D341Med (cell line): ENCODE results near the gene CDA.
A peak's percentile ranks its signal among the peaks of the same experiment; 100 is the strongest.

Source experiments
- DNase-seq: peaks from one replicate; pipeline ENCODE4 v3.0.0; 2012; ENCODE audit warnings: low spot score

Gene CDA

GRCh38 chr1:20615946-20616846 lies 27.3 kb downstream of the CDA start:
- no peak for DNase-seq

- DNase-seq: no peak
These were observed 28.1 kb downstream of the CDA start for GRCh38 chr1:20616847-20617487.

- DNase-seq: no peak
These were observed 29.7 kb downstream of the CDA start for GRCh38 chr1:20618550-20618949.

- DNase-seq: no peak
These were observed 31.1 kb downstream of the CDA start for GRCh38 chr1:20619999-20620398.

- no peak for DNase-seq
These were observed 32.1 kb downstream of the CDA start for GRCh38 chr1:20621012-20621411.

GRCh38 chr1:20624709-20625108 lies 35.8 kb downstream of the CDA start:
- DNase-seq: no peak

GRCh38 chr1:20625176-20626097 lies 36.5 kb downstream of the CDA start:
- no peak for DNase-seq

- DNase-seq: no peak
These were observed 37.2 kb downstream of the CDA start for GRCh38 chr1:20626098-20626427.

GRCh38 chr1:20626524-20626923 lies 37.6 kb downstream of the CDA start:
- DNase-seq: no peak

- DNase-seq: no peak
These were observed 41.8 kb downstream of the CDA start for GRCh38 chr1:20630729-20631128.

- no peak for DNase-seq
These were observed 43.5 kb downstream of the CDA start for GRCh38 chr1:20632386-20632785.

- peak; percentile 93 for DNase-seq
These were observed 44.5 kb downstream of the CDA start, which contains the start of gene PINK1 for GRCh38 chr1:20633190-20634064. Gene PINK1 (plus strand): TSS chr1:20633458. CDS start chr1:20633549, 91 bp downstream.

- no peak for DNase-seq
These were observed 45.2 kb downstream of the CDA start for GRCh38 chr1:20634065-20634593.

GRCh38 chr1:20634594-20635084 lies 45.7 kb downstream of the CDA start:
- peak; percentile 67 for DNase-seq

- DNase-seq: no peak
These were observed 48.0 kb downstream of the CDA start for GRCh38 chr1:20636785-20637347.

GRCh38 chr1:20640183-20640597 lies 51.3 kb downstream of the CDA start:
- DNase-seq: peak; percentile 65

GRCh38 chr1:20641975-20642374 lies 53.1 kb downstream of the CDA start:
- no peak for DNase-seq

- no peak for DNase-seq
These were observed 54.2 kb downstream of the CDA start for GRCh38 chr1:20643080-20643479.

- DNase-seq: no peak
These were observed 55.5 kb downstream of the CDA start for GRCh38 chr1:20644416-20644815.

GRCh38 chr1:20645414-20645813 lies 56.5 kb downstream of the CDA start:
- DNase-seq: no peak

- DNase-seq: no peak
These were observed 59.5 kb downstream of the CDA start for GRCh38 chr1:20648438-20648837.
